Motor neuron (in vitro differentiated cells): ENCODE measurements around the gene PARN. TPM values are rescaled to one million over a fixed set of nuclear protein-coding genes. Genes with fewer than 3 reads are reported as not detected.
A peak's percentile ranks its signal among the peaks of the same experiment; 100 is the strongest.

Source experiments
- ATAC-seq, 8 experiments: fragments of 200-7000 bp; cut with Tn5 transposase; replicated peaks in 6 of 8; 2 replicates each; pipeline ENCODE4 v1.8.0; 2021; ENCODE audit warnings: mild to moderate bottlenecking in 8 of 8, moderate library complexity in 8 of 8
- H3K27ac ChIP-seq, 2 donors: fragments of 250-450 bp; sonication (Bioruptor Pico); 2 replicates each; pipeline ENCODE4 v1.9.0; 2021; ENCODE audit warnings: antibody characterized with exemption in 2 of 2, mild to moderate bottlenecking in 2 of 2, moderate library complexity in 1 of 2
- H3K4me1 ChIP-seq, 2 donors: fragments of 250-450 bp; sonication (Bioruptor Pico); replicated peaks in 1 of 2; 2 replicates each; pipeline ENCODE4 v1.6.1; 2021; ENCODE audit warnings: antibody characterized with exemption in 2 of 2, mild to moderate bottlenecking in 2 of 2, moderate library complexity in 1 of 2
- H3K4me3 ChIP-seq, 5 donors: fragments of 250-450 bp; sonication (Bioruptor Pico); 2 replicates each; pipeline ENCODE4 v1.9.0; 2021; ENCODE audit warnings: antibody characterized with exemption in 5 of 5, mild to moderate bottlenecking in 5 of 5, moderate library complexity in 4 of 5
- WGBS, 10 experiments: fragments of 450-650 bp; shearing (Covaris generic); methylation state at CpG; one replicate each; pipeline ENCODE4 v1.0.0; 2022; 5-methylcytosine and 5-hydroxymethylcytosine counted together
- in situ Hi-C, 9 experiments: fragments of 400-800 bp; cut with MboI; loops; one replicate each; pipeline ENCODE4 v1.15.0; 2021; ENCODE audit warnings: low sequenced_read_pairs in 9 of 9, low pct_unique_long_range_greater_than_20kb in 2 of 9; ENCODE audit not compliant: unreplicated experiment in 9 of 9
- total RNA-seq, 8 experiments: library from RNA; unstranded; fragments of 300-600 nt; gene quantifications; 2 replicates each; pipeline versions ENCODE4 v1.2.3 to v1.2.4, GENCODE V29; 2022

The PARN gene, protein sequence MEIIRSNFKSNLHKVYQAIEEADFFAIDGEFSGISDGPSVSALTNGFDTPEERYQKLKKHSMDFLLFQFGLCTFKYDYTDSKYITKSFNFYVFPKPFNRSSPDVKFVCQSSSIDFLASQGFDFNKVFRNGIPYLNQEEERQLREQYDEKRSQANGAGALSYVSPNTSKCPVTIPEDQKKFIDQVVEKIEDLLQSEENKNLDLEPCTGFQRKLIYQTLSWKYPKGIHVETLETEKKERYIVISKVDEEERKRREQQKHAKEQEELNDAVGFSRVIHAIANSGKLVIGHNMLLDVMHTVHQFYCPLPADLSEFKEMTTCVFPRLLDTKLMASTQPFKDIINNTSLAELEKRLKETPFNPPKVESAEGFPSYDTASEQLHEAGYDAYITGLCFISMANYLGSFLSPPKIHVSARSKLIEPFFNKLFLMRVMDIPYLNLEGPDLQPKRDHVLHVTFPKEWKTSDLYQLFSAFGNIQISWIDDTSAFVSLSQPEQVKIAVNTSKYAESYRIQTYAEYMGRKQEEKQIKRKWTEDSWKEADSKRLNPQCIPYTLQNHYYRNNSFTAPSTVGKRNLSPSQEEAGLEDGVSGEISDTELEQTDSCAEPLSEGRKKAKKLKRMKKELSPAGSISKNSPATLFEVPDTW
- 10 to 100 TPM; 16.0 to 60.6 (median 27.5) TPM for total RNA-seq

DNA sequence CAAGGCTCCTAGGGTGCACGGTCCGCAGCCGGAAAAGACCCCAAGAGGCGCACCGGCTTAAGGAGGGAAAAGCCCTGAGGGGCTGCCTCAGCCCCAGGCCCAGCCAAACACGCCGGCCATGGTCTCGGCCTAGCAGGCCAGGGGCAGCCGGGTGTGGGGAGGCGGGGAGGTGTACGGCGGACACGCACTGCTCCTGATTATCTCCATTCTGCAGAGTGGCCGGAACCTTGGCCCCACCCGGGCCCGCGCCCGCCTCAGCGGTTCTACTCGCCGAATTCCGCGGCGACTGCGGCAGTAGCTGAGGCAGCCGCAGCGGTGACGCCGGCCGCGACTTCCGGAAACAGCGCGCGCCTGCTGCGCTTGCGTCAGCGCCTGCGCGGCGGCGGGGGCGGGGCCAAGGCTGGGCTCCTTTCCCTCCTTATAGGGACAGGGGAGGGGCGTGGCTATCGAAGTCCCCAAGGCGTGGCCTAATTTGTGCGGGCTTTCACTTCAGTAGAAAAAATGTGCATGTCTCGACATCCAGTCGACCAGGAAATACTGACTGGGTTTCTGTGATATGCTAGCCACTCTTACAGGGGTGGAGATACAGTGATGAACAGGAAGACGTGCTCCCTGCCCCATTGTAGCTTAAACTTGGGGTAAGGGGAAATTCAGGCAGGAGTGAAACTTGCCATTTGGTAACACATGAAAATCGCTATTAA, at the start of gene PARN:
PARN (minus strand) TSS at position 342 of the 701 bp plus-strand sequence; CDS start at position 207, 135 bp downstream.
- ATAC-seq, result peak; percentile 45 to 74 (median 68)
- peak within 1 kb of the TSS; percentile 71 to 93 (median 86) for H3K4me3 ChIP-seq
- 0 to 100% (median 0%) methylated on average over 1 to 7 of the region's 51 CpGs; no CpG with 5 or more reads in 5 of the 10 experiments for WGBS, 10 experiments
- in situ Hi-C loops, result no loop called here
- H3K27ac ChIP-seq, result peak within 1 kb of the TSS; percentile 82 to 94
- peaks cover 8 to 14% of the 10 kb centered on the region in 2 donors for H3K4me1 ChIP-seq

DNA sequence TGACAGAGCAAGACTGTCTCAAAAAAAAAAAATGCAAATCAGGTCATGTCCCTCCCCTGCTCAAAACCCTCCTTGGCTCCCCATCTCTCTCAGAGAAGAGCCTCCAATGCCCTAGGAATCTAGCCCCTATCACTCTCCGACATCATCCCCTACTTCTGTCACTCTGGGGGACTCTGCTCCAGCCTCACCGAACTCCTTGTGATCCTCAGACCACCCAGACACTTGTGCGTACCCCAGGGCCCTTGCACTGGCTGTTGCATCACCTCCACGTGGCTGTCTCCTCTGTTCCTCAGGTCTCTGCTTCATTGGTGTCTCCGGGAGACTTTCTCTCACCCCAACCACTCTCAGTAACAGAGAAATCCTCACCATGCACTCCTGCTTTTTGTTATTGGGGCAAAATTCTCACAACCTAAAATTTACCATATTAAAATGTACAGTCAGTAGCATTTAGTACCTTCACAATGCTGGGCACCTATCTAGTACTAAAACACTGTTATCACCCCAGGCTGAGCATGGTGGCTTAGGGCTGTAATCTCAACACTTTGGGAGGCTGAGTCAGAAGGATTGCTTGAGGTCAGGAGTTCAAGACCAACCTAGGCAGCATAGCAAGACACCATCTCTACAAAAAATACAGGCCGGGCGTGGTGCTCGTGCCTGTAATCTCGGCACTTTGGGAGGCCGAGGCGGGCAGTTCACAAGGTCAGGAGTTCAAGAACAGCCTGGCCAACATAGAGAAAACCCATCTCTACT, 48.9 kb upstream of the PARN start:
- Histone ChIP-seq H3K27ac (no peak overlapping the region), H3K4me1 (no peaks in the 10 kb centered on the region), H3K4me3 (no peak overlapping the region)
- ATAC-seq, result no peak
- in situ Hi-C loops, result no loop called here
- 50 to 83% (median 72%) methylated on average over 1 to 7 of the region's 11 CpGs; no CpG with 5 or more reads in 2 of the 10 experiments for WGBS, 10 experiments

DNA sequence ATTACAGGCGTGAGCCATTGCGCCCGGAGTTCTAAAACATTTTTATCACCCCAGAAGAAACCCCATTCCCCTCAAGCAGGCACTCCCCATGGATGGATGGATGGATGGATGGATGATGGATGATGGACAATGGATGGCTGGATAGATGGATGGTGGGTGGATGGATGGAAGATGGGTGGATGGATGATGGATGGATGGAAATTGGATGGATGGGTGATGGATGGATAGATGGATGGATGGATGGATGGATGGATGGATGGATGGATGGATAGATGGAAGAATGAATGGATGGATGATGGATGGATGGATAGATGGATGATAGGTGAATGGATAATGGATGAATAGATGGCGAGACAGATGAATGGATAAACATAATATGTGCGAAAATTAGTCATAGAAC, 47.6 kb upstream of the PARN start:
- no peak for ATAC-seq
- H3K27ac ChIP-seq, result no peak overlapping the region
- in situ Hi-C loops, result no loop called here
- no peaks in the 10 kb centered on the region for H3K4me1 ChIP-seq
- no peak overlapping the region for H3K4me3 ChIP-seq
- 55 to 93% (median 81%) methylated on average over 2 to 5 of the region's 5 CpGs; no CpG with 5 or more reads in 1 of the 10 experiments for WGBS, 10 experiments

DNA sequence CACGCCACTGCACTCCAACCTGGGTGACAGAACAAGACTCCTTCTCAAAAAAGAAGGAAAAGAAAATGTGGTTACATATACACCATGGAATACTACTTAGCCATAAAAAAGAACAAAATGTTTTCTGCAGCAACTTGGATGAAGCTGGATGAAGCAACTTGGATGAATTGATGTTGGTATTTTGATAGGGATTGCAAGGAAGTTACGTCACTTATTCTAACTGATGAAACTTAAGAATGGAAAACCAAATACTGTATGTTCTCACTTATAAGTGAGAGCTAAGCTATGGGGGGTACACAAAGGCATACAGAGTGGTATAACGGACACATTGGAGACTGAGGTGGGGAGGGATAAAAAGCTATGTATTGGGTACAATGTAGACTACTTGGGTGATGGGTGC, 46.6 kb upstream of the PARN start:
- no peak overlapping the region for H3K4me3 ChIP-seq
- in situ Hi-C loops, result no loop called here
- H3K27ac ChIP-seq, result no peak overlapping the region
- H3K4me1 ChIP-seq, result no peaks in the 10 kb centered on the region
- ATAC-seq, result no peak
- WGBS, 10 experiments, result 38 to 100% (median 76%) methylated on average over 1 to 2 of the region's 3 CpGs; no CpG with 5 or more reads in 1 of the 10 experiments

DNA sequence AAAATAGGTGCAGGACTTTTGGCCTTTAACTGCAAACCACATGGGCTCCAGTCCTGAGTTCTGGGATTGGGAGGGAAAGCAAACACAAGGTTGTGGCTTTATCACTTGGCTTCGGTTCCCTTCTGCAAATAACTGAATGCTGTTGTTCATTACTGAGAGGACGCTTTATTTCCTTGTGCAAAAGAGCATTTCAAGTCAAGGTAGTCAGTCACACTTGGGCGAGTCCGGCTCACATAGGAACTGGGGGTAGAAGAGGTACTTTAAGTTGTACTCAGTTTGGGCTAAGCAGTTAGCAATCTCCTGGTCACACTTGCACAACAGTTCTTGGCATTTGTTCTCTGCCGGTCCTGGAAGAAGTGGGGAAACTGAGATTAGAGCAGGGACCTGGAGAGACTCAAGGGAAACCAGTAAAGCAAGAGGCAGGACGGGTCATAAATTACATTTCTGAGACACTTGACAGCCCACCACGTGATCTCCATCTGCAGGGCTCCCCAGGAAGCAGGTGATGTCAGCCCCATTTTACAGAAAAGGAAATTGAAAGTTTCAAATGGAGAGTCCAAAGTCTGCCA, 42.4 kb upstream of the PARN start:
- in situ Hi-C loops, result no loop called here
- no peak for ATAC-seq
- Histone ChIP-seq H3K27ac (no peak overlapping the region), H3K4me1 (no peaks in the 10 kb centered on the region), H3K4me3 (no peak overlapping the region)
- WGBS, 10 experiments, result 20 to 90% (median 70%) methylated on average over 1 to 5 of the region's 7 CpGs

DNA sequence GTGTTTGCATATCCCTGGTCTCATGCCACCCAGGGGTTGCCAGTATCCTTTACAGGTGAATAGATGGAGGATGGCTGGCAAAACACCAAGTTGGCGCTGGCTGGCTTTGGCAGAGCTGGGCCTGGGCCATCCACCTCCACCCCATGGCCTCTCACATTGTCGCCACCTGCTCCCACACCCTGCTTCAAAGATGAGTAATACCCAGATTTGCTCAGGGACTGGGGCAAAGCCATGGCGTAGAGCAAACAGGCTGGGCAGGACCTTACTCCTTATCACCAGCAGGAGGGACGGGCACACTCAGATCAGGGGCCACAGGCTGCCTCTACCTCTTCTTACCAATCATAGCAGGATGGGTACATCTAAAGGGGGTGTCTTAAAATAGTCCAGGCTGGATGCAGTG, 39.7 kb upstream of the PARN start:
- in situ Hi-C loops, result no loop called here
- Histone ChIP-seq H3K4me3 (no peak overlapping the region), H3K27ac (no peak overlapping the region), H3K4me1 (no peaks in the 10 kb centered on the region)
- ATAC-seq, result no peak
- 88 to 100% (median 100%) methylated on average over 1 to 2 of the region's 4 CpGs; no CpG with 5 or more reads in 7 of the 10 experiments for WGBS, 10 experiments

DNA sequence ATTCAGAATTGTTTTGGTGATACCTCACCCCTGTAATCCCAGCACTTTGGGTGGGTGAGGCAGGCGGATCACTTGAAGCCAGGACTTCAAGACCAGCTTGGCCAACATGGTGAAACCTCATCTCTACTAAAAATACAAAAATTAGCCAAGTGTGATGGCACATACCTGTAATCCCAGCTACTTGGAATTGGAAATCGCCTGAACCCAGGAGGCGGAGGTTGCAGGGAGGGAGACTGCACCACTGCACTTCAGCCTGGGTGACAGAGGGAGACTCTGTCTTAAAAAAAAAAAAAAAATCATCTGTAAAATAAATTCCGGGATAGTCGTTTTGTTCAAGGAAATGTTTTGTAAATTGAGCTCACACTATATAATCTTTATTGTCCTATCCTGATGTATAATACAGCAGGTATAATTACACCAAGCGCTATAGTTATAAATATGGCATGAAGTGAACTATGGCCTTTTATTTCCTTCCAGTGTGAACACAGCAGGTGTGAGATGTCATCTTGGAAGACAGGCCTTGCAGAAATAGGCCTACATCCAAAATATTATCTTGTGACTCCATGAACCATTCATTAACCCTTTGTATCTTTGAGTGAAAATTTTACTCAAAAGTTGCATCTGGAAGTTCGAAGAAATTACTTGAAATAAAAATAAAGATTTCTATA, 38.6 kb upstream of the PARN start:
- 77 to 100% (median 96%) methylated on average over 1 to 6 of the region's 7 CpGs for WGBS, 10 experiments
- in situ Hi-C loops, result no loop called here

DNA sequence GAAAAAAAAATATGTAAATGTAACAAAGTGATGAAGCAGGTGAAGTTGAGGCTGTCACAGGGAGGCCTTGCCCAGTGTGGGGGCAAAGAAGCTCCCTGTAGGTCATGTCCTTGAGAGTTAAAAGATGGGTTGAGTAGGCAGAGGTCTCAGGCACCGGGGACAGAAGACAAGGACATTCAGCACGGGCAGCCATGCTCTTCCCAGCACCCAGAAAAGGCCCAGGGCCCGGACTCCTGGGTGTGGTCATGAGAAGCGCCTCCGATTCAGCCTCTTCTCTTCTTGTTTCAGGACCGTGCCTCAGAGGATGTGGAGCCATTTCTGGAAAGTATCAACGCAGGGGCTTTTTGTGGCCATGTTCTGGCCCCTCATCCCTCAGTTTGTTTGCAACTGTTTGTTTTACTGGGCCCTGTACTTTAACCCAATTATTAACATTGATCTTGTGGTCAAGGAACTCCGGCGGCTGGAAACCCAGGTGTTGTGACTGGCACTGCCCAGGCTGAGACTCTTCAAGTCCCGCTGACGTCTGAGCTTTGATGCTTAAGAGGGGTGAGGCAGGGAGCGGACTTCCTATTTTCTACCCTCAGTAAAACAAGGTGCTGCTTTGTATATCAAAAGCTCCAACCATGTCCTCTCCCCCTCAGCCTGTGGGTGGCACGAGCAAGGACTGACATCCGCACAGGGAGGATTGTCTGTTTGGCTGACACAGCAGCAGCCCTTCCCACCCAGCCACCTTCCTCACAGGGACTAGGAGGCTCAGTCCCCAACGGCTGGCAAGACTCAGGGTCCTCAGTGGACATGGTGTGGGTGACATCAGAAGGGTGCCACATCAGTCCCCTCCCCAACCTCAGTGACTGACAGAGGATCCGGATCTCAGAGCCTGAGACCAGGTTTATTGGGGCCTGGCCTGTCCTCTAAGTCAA, 37.5 kb upstream of the PARN start:
- no peak overlapping the region for H3K27ac ChIP-seq
- H3K4me1 ChIP-seq, result no peaks in the 10 kb centered on the region
- in situ Hi-C loops, result no loop called here
- WGBS, 10 experiments, result 80 to 100% (median 94%) methylated on average over 1 to 10 of the region's 16 CpGs; no CpG with 5 or more reads in 4 of the 10 experiments
- no peak overlapping the region for H3K4me3 ChIP-seq
- no peak for ATAC-seq

More for the DNA sequence above, 38.6 kb upstream of the PARN start:
- Histone ChIP-seq H3K4me3 (no peak overlapping the region), H3K4me1 (no peaks in the 10 kb centered on the region), H3K27ac (no peak overlapping the region)
- no peak for ATAC-seq

DNA sequence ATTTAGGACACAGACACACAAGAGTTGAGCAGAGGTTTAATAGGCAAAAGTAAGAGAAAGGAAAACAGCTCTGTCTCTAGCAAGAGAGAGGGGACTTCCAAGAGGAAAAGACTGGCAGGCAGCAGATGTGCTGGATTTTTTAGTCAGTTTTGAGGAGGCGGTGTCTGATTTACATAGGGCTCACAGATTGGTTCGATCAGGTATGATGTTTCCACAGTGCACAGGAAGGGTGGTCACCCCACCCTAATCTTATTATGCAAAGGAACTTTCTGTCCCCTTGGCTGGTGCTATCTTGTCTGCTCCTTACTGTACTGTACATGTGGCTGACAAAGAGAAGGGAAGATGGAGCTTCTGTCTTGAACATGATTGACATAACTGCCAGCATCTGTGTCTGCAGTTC, 28.0 kb upstream of the PARN start:
- in situ Hi-C loops, result no loop called here
- Histone ChIP-seq H3K27ac (no peak overlapping the region), H3K4me1 (no peaks in the 10 kb centered on the region), H3K4me3 (no peak overlapping the region)
- 59 to 100% (median 66%) methylated on average over 1 to 2 of the region's 2 CpGs; no CpG with 5 or more reads in 6 of the 10 experiments for WGBS, 10 experiments
- ATAC-seq, result peak in 3 of 8 experiments; percentile 99

DNA sequence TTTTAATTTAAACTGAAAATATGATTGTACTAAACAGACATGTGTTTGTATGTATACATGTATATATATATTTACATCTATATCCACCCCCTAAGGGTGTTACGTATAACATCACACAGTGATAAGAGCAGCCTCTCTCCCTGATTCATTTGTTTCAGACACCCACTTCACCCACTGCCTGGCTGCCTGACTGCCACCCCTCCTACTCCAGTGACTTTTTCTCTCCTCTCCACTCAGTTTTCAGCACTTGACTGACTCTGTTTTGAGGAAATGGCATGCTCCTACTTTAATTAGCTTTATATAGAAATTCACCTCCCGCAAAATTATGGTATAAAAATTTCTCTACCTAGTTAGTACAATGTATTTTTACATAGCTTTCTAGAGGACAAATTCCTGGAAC, 22.7 kb upstream of the PARN start:
- H3K27ac ChIP-seq, result no peak overlapping the region
- H3K4me3 ChIP-seq, result no peak overlapping the region
- no peak for ATAC-seq
- 89 to 100% (median 100%) methylated on average over 1 to 2 of the region's 2 CpGs; no CpG with 5 or more reads in 1 of the 10 experiments for WGBS, 10 experiments
- no peaks in the 10 kb centered on the region for H3K4me1 ChIP-seq
- in situ Hi-C loops, result no loop called here

DNA sequence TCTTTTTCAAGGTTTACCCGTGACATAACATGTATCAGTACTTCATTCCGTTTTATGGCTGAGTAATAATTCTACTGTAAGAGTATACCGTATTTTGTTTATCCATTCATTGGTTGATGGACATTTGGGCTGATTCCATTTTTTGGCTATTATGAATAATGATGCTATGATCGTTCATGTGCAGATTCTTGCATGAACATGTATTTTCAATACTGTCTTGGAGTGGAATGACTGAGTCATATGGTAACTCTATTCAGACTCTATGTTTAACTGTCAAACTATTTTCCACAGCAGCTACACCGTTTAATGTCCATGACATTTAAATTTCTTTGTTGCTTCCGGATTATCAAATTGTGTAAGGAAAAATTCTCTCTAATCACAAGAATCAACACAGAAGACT, 20.6 kb upstream of the PARN start:
- no peaks in the 10 kb centered on the region for H3K4me1 ChIP-seq
- 48 to 100% (median 88%) methylated on average over 3 to 6 of the region's 6 CpGs; no CpG with 5 or more reads in 1 of the 10 experiments for WGBS, 10 experiments
- ATAC-seq, result peak in 1 of 8 experiments; percentile 45
- H3K27ac ChIP-seq, result no peak overlapping the region
- in situ Hi-C loops, result no loop called here
- no peak overlapping the region for H3K4me3 ChIP-seq
